Ovary (tissue), 3 donors: ENCODE data around the gene VWA7.

ENCODE experiments used
- CTCF ChIP-seq, 3 donors: fragments of 450-650 bp in 2 of 3; fragments of 200-600 bp in 1 of 3; IDR thresholded peaks; one replicate each; pipeline versions ENCODE4 v1.5.1 to v1.8.0; 2016 to 2022; ENCODE audit warnings: antibody characterized with exemption in 3 of 3, mild to moderate bottlenecking in 1 of 3
- EP300 ChIP-seq: sonication (generic); formaldehyde crosslinking; IDR thresholded peaks from one replicate; pipeline ENCODE4 v1.6.1; 2017; ENCODE audit warnings: antibody characterized with exemption
- POLR2A ChIP-seq: fragments of 450-650 bp; IDR thresholded peaks from one replicate; pipeline ENCODE4 v1.6.1; 2017; ENCODE audit warnings: antibody characterized with exemption, mild to moderate bottlenecking, moderate library complexity
- donor health status: DM: no; HTN: no; CAD: no.

DNA sequence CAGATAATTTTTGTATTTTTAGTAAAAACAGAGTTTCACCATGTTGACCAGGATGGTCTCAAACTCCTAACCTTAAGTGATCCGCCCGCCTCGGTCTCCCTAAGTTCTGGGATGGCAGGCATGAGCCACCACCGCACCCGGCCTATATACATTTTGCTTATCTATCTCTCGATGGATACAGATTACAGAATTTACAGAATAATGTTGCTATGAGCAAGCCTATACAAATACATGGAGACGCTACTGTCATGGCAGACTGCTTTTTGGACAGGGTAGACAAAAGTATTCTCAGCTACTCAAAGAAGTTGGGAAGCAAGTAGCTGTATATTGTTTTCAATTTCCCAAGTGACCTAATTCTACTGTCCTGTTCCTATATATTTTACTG lies 36.3 kb upstream of the VWA7 start:
- TF ChIP-seq CTCF (IDR thresholded peaks at IDR 0.05) (no peak), POLR2A (no peak), EP300 (no peak)
